Fibroblast of lung (primary cell): Measurements from ENCODE around the gene INPP1. TPM values are rescaled to one million over a fixed set of nuclear protein-coding genes. Genes with fewer than 3 reads are reported as not detected.

Experiments
- DNase-seq, 2 donors: peaks; one replicate each; pipeline versions ENCODE4 v3.0.0 to v3.0.0-alpha.2; 2010; ENCODE audit warnings: low read depth in 2 of 2
- H2AFZ ChIP-seq: 2 replicates; pipeline ENCODE4 v1.5.1; 2012; ENCODE audit warnings: low read length, control low read depth, inconsistent platforms
- H3K27ac ChIP-seq: 2 replicates; pipeline ENCODE4 v1.5.1; 2011; ENCODE audit warnings: low read length, control low read depth; ENCODE audit not compliant: insufficient read depth
- H3K27me3 ChIP-seq: 2 replicates; pipeline ENCODE4 v1.5.1; 2011; ENCODE audit warnings: mild to moderate bottlenecking, low read length; ENCODE audit not compliant: control insufficient read depth, insufficient read depth
- H3K36me3 ChIP-seq: 2 replicates; pipeline ENCODE4 v1.5.1; 2011; ENCODE audit warnings: low read length; ENCODE audit not compliant: control insufficient read depth, insufficient read depth
- H3K4me1 ChIP-seq: 2 replicates; pipeline ENCODE4 v1.5.1; 2011; ENCODE audit warnings: low read length; ENCODE audit not compliant: control insufficient read depth, insufficient read depth; ENCODE audit errors: extremely low read depth
- H3K4me2 ChIP-seq: 2 replicates; pipeline ENCODE4 v1.5.1; 2011; ENCODE audit warnings: low read length, control low read depth; ENCODE audit not compliant: insufficient read depth; ENCODE audit errors: extremely low read depth
- H3K4me3 ChIP-seq, 4 experiments: fragments of 200-600 bp in 1 of 4; sonication (generic) in 1 of 4; replicated peaks in 1 of 4; 2 replicates each; pipeline ENCODE4 v1.5.1; 2011 to 2016; ENCODE audit warnings: low read length in 4 of 4, low read depth in 3 of 4, mild to moderate bottlenecking in 3 of 4, control low read depth in 2 of 4, inconsistent platforms in 1 of 4, mixed read lengths in 1 of 4; ENCODE audit not compliant: insufficient read depth in 1 of 4; ENCODE audit errors: control extremely low read depth in 1 of 4
- H3K79me2 ChIP-seq: 2 replicates; pipeline ENCODE4 v1.5.1; 2012; ENCODE audit warnings: mild to moderate bottlenecking, low read length, inconsistent platforms; ENCODE audit not compliant: control insufficient read depth, insufficient read depth
- H3K9ac ChIP-seq: 2 replicates; pipeline ENCODE4 v1.5.1; 2011; ENCODE audit warnings: mild to moderate bottlenecking, low read length, control low read depth; ENCODE audit not compliant: insufficient read depth
- H3K9me3 ChIP-seq: 2 replicates; pipeline ENCODE4 v1.5.1; 2012; ENCODE audit warnings: low read depth, low read length; ENCODE audit not compliant: control insufficient read depth, insufficient read depth
- H4K20me1 ChIP-seq: 2 replicates; pipeline ENCODE4 v1.5.1; 2011; ENCODE audit warnings: low read length; ENCODE audit not compliant: control insufficient read depth, insufficient read depth; ENCODE audit errors: extremely low read depth
- CTCF ChIP-seq, 2 donors: IDR thresholded peaks in 1 of 2; conservative IDR thresholded peaks in 1 of 2; 1 replicate in 1 of 2; 2 replicates in 1 of 2; pipeline ENCODE4 v1.5.1; 2011 to 2012; ENCODE audit warnings: low read length in 2 of 2, control low read depth in 1 of 2, inconsistent platforms in 1 of 2, low read depth in 1 of 2, mild to moderate bottlenecking in 1 of 2
- EZH2 ChIP-seq: IDR thresholded peaks from 2 replicates; pipeline ENCODE4 v1.5.1; 2012; ENCODE audit warnings: low read length, control low read depth, mild to moderate bottlenecking; ENCODE audit errors: missing control alignments
- polyA plus RNA-seq, 2 donors: library from polyadenylated mRNA; depleted of rRNA in 1 of 2; stranded (reverse) in 1 of 2; unstranded in 1 of 2; fragments of >200 nt; gene quantifications; 2 replicates each; pipeline ENCODE4 v1.2.1, GENCODE V29; 2011 to 2012; ENCODE audit warnings: missing spikeins in 1 of 2
- total RNA-seq: library from RNA; depleted of rRNA; stranded (reverse); fragments of >200 nt; gene quantifications from 2 replicates; pipeline ENCODE4 v1.2.1, GENCODE V29; 2014

Gene INPP1
- total and polyA plus RNA-seq, 2 donors (not counting 1 experiment from before 2014, with no cell fraction given), result 14.0 to 16.4 TPM

GRCh38 chr2:190413421-190413820 is 70.0 kb downstream of the INPP1 start:
- H3K27me3 ChIP-seq, result no peaks in the 10 kb centered on the region
- H3K4me2 ChIP-seq, result no peak overlapping the region
- no peaks in the 10 kb centered on the region for H4K20me1 ChIP-seq
- DNase-seq, result no peak
- H3K4me3 ChIP-seq, result no peak overlapping the region
- no peak overlapping the region for H2AFZ ChIP-seq
- TF ChIP-seq CTCF (conservative IDR thresholded peaks at IDR 0.05 in 1 of 2, IDR thresholded peaks at IDR 0.05 in 1 of 2; ENCODE audit: low read depth in 1 of 2, low read length in 2 of 2) (no peak), EZH2 (no peak)
- no peaks in the 10 kb centered on the region for H3K4me1 ChIP-seq
- no peak overlapping the region for H3K9ac ChIP-seq
- no peaks in the 10 kb centered on the region for H3K36me3 ChIP-seq
- no peaks in the 10 kb centered on the region for H3K79me2 ChIP-seq
- H3K9me3 ChIP-seq, result no peaks in the 10 kb centered on the region
- no peak overlapping the region for H3K27ac ChIP-seq

- H3K9ac ChIP-seq, result no peak overlapping the region
- H3K4me3 ChIP-seq, result no peak overlapping the region
- H3K4me2 ChIP-seq, result no peak overlapping the region
- H2AFZ ChIP-seq, result no peak overlapping the region
- H3K9me3 ChIP-seq, result no peaks in the 10 kb centered on the region
- H3K4me1 ChIP-seq, result no peaks in the 10 kb centered on the region
- no peaks in the 10 kb centered on the region for H4K20me1 ChIP-seq
- no peaks in the 10 kb centered on the region for H3K36me3 ChIP-seq
- H3K79me2 ChIP-seq, result no peaks in the 10 kb centered on the region
- no peak overlapping the region for H3K27ac ChIP-seq
- no peaks in the 10 kb centered on the region for H3K27me3 ChIP-seq
- no peak for TF ChIP-seq CTCF (conservative IDR thresholded peaks at IDR 0.05 in 1 of 2, IDR thresholded peaks at IDR 0.05 in 1 of 2; ENCODE audit: low read depth in 1 of 2, low read length in 2 of 2)
- no peak for TF ChIP-seq EZH2
- DNase-seq, result no peak
Observed at GRCh38 chr2:190415251-190415650, 71.9 kb downstream of the INPP1 start.

- Histone ChIP-seq H3K36me3 (no peaks in the 10 kb centered on the region), H3K4me1 (no peaks in the 10 kb centered on the region), H3K79me2 (no peaks in the 10 kb centered on the region), H3K9ac (no peak overlapping the region), H2AFZ (no peak overlapping the region), H3K27ac (no peak overlapping the region), H3K4me3 (no peak overlapping the region), H3K4me2 (no peak overlapping the region), H4K20me1 (no peaks in the 10 kb centered on the region), H3K27me3 (no peaks in the 10 kb centered on the region), H3K9me3 (no peaks in the 10 kb centered on the region)
- no peak for TF ChIP-seq CTCF (conservative IDR thresholded peaks at IDR 0.05 in 1 of 2, IDR thresholded peaks at IDR 0.05 in 1 of 2; ENCODE audit: low read depth in 1 of 2, low read length in 2 of 2)
- no peak for TF ChIP-seq EZH2
- DNase-seq, result no peak
Observed at GRCh38 chr2:190415794-190416775, 72.7 kb downstream of the INPP1 start.
